ENCODE measurements around the gene TPRG1. TPM values are rescaled to one million over a fixed set of nuclear protein-coding genes. Genes with fewer than 3 reads are reported as not detected.

TPRG1 gene
- polyA plus RNA-seq, 1 donor (not counting 4 experiments of a cell fraction or from before 2014, with no cell fraction given) = 1.5 TPM

- no peak for DNase-seq (ENCODE audit: low read depth, low spot score)
- Histone ChIP-seq H3K9ac (ENCODE audit: control insufficient read depth, extremely low read depth, insufficient read depth, low read length) (no peak overlapping the region), H3K4me1 (ENCODE audit: control insufficient read depth, extremely low read depth, insufficient read depth, low read length) (no peaks in the 10 kb centered on the region), H3K4me3 (ENCODE audit: control insufficient read depth in 2 of 3, extremely low read depth in 1 of 3, insufficient read depth in 2 of 3, low read depth in 1 of 3, low read length in 3 of 3) (no peak overlapping the region), H3K27ac (ENCODE audit: control insufficient read depth, insufficient read depth, low read length) (no peak overlapping the region), H3K79me2 (ENCODE audit: control insufficient read depth, insufficient read depth, low read length) (no peaks in the 10 kb centered on the region), H3K9me1 (ENCODE audit: control insufficient read depth, extremely low read depth, insufficient read depth, low read length) (no peaks in the 10 kb centered on the region), H3K27me3 (ENCODE audit: control insufficient read depth, extremely low read depth, insufficient read depth, low read length) (peaks cover 22% of the 10 kb centered on the region), H3K36me3 (ENCODE audit: control insufficient read depth in 2 of 2, extremely low read depth in 1 of 2, insufficient read depth in 2 of 2, low read length in 2 of 2) (no peaks in the 10 kb centered on the region), H4K20me1 (ENCODE audit: control insufficient read depth, extremely low read depth, insufficient read depth, low read length) (no peaks in the 10 kb centered on the region), H3K4me2 (ENCODE audit: control insufficient read depth, extremely low read depth, insufficient read depth, low read depth, low read length) (no peak overlapping the region), H3K9me3 (ENCODE audit: control insufficient read depth, low read depth, low read length) (no peaks in the 10 kb centered on the region), H2AFZ (ENCODE audit: control insufficient read depth, low read length) (no peak overlapping the region)
- dilution Hi-C loops (cut with MboI; ENCODE audit: extremely low pct_ligation_motif_present, low sequenced_read_pairs) = no loop called here
- no peak for FAIRE-seq
- TF ChIP-seq EZH2 (IDR thresholded peaks at IDR 0.05; ENCODE audit: low read length) = no peak
- no peak for TF ChIP-seq CTCF (optimal IDR thresholded peaks at IDR 0.05 in 1 of 3, IDR thresholded peaks at IDR 0.05 in 1 of 3, conservative IDR thresholded peaks at IDR 0.05 in 1 of 3; ENCODE audit: extremely low read depth in 1 of 3, insufficient read depth in 2 of 3, low read length in 3 of 3)
Observed at GRCh38 chr3:189138901-189139610, 32.7 kb upstream of the TPRG1 start.

GRCh38 chr3:189139611-189139940 is 32.2 kb upstream of the TPRG1 start:
- H3K27me3 ChIP-seq (ENCODE audit: control insufficient read depth, extremely low read depth, insufficient read depth, low read length) = peaks cover 22% of the 10 kb centered on the region

More at GRCh38 chr3:189139611-189139940, 32.2 kb upstream of the TPRG1 start:
- Histone ChIP-seq H3K27ac (ENCODE audit: control insufficient read depth, insufficient read depth, low read length) (no peak overlapping the region), H3K36me3 (ENCODE audit: control insufficient read depth in 2 of 2, extremely low read depth in 1 of 2, insufficient read depth in 2 of 2, low read length in 2 of 2) (no peaks in the 10 kb centered on the region), H3K79me2 (ENCODE audit: control insufficient read depth, insufficient read depth, low read length) (no peaks in the 10 kb centered on the region), H3K4me2 (ENCODE audit: control insufficient read depth, extremely low read depth, insufficient read depth, low read depth, low read length) (no peak overlapping the region), H3K4me1 (ENCODE audit: control insufficient read depth, extremely low read depth, insufficient read depth, low read length) (no peaks in the 10 kb centered on the region), H4K20me1 (ENCODE audit: control insufficient read depth, extremely low read depth, insufficient read depth, low read length) (no peaks in the 10 kb centered on the region), H3K9me3 (ENCODE audit: control insufficient read depth, low read depth, low read length) (no peaks in the 10 kb centered on the region), H2AFZ (ENCODE audit: control insufficient read depth, low read length) (no peak overlapping the region), H3K4me3 (ENCODE audit: control insufficient read depth in 2 of 3, extremely low read depth in 1 of 3, insufficient read depth in 2 of 3, low read depth in 1 of 3, low read length in 3 of 3) (no peak overlapping the region), H3K9me1 (ENCODE audit: control insufficient read depth, extremely low read depth, insufficient read depth, low read length) (no peaks in the 10 kb centered on the region), H3K9ac (ENCODE audit: control insufficient read depth, extremely low read depth, insufficient read depth, low read length) (no peak overlapping the region)
- dilution Hi-C loops (cut with MboI; ENCODE audit: extremely low pct_ligation_motif_present, low sequenced_read_pairs) = no loop called here
- FAIRE-seq = no peak
- TF ChIP-seq CTCF (optimal IDR thresholded peaks at IDR 0.05 in 1 of 3, IDR thresholded peaks at IDR 0.05 in 1 of 3, conservative IDR thresholded peaks at IDR 0.05 in 1 of 3; ENCODE audit: extremely low read depth in 1 of 3, insufficient read depth in 2 of 3, low read length in 3 of 3) (no peak), EZH2 (IDR thresholded peaks at IDR 0.05; ENCODE audit: low read length) (no peak)
- no peak for DNase-seq (ENCODE audit: low read depth, low spot score)
